Activated naive CD4-positive, alpha-beta T cell (primary cell): Measurements from ENCODE around the gene MOB3C.
A peak's percentile ranks its signal among the peaks of the same experiment; 100 is the strongest.

Experiments used
- DNase-seq, 4 experiments: peaks; one replicate each; lab custom pipeline; 2025; lab: John Stamatoyannopoulos, UW

MOB3C gene

DNA sequence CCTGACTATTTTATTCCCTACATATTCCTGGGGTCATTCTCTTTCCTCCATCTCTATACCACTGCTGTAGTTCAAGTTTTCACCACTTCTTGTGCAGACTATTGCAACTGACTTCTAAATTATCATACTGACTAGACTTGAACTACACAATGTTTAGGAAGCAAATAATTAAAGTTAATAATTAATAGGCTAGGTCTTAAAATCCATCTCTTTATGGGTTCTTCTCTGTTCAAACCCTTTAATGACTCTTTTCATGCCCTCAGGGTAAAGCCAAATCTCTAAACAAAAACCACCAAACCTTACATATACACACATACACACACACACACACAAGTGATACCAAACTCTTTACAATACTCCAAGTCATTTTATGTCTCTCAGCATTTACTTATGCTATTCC is 22.3 kb upstream of the MOB3C start:
- no peak for DNase-seq

DNA sequence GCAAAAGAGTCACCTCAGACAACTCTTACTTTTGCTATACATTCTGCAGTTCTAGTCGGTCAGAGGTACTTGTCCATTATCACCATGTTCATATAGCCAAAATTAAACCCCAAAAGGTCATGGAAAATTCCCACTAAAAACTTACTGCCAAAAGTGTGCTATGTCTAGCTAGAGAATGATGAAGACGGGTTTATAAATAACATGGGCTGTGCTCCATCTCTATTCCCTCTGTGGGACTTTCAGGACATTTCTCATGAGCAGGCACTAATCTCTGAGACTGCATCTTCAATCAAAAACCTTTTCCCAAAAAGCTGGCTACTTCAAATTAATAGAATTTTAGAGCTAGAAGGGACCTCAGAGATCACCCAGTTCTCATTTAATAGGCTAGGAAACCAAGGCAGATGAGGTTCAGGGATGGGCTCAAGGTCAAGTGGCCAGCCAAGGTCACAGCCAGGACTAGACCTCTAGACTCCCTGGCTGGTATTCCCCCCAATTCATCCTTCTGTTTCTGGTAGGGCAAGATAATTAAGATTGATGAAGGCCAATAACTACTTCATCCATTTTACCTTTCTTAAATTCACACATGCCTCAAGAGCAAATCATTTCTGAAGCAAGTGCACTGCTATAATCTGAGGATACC is 21.0 kb upstream of the MOB3C start:
- no peak for DNase-seq

DNA sequence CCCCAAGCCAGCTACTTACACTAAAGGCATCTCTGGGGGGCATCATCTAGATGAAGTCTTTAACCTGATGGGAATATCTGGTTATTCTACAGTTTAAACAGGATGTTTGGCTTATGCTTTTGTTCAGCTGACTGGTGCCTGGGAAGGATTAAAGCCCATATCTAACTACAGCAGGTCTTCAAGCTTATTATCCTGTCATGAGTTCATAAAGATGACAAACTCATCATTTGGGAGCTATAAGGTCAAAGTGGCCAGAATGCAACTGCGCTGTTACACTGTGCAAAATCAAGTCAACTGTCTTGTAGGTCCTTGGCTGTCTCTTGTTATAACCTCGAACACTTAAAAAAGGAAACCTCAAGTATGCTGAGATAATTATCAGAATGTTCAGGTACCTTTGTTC is 18.6 kb upstream of the MOB3C start:
- DNase-seq: no peak

DNA sequence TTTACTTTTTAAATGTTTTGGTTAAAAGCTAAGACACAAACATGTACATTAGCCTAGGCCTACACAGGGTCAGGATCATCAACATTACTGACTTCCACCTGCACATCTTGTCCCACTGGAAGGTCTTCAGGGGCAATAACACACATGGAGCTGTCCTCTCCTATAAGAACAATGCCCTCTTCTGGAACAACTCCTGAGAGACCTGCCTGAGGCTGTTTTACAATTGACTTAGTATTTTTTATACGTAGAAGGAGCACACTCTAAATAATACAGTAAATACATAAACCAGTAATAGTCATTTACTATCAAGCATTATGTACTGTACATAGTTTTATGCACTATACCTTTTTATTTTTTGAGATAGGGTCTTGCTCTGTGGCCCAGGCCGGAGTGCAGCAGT is 14.1 kb upstream of the MOB3C start:
- DNase-seq: no peak

DNA sequence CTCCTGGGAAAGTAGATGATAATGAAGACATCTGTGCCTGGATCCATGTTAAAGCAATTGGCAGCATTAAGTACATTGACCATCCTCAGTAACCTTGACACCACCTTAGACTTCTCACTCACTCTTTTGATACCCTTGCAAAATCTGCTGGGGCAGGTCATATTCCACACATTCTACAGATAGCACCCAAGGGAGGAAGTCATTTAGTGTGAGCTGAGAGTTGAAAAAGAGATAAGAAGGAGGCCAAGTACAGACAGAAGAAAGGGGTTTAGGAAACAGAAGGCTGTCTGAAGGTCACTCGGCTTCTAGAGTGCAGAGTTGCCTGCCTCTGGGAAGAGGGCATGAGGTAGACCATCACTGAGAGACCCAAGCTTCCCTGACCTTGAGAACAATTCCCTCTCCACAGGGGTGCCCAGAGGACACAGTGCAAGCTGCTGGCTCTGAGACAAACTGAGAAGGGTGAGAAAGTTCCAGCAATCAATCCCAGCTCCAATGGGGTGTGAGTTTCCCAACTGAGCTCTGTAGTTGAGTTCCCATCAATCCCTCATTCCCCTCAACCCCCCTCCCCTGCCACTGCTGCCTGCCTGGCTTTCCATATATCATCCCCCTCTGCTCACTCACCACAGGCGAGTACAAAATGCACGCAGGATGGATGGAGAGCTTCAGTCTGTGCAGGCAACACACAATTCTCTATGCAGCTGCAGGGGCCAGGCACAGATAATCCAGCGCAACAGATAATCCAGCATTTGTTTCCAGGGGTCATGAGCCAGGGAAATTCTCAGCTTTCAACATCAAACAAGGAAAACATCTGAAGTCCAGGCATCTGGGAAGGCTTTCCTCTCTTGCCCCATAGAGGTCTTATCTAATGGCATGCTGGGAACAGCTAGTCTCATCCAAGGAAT is 7.4 kb upstream of the MOB3C start:
- DNase-seq: no peak

DNA sequence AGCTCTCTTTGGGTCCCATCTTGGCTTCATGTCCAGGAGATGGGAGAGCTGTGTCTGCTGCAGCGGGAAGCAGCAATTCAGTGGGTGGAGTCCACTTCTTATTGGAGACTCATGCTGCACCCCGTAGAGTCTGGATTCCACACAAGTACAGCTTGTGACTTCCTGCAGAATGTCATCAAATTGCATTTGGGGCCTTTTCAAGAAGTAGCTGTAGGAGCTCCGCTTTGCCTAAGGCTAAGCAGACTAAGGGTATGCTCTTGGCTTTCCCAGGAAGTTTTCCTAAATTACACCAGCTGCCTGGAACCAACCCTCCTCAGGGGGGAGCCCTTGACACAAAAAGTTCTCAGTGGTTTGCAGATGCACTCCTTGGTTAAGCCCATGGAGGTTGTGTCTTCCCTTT is 5.7 kb upstream of the MOB3C start:
- DNase-seq: no peak

DNA sequence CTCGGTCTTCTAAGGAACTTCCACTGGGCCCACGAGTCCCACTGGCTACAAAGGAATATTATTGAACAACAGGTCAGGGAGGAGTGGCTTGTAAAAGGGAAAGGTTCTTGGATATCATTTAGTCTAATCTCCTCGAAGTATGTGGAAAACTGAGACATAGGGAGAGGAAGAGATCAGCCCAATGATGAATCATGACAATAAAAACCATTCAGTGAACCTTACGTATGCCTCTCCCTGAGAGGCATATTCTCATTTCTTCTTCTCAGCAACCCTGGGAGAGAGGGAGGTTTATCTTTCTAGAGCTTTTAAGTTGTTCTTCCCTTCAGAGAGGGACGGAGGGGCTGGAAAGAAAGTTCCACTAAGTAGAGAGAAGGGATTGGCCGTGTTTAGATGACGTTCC is 5.3 kb upstream of the MOB3C start:
- DNase-seq: no peak

DNA sequence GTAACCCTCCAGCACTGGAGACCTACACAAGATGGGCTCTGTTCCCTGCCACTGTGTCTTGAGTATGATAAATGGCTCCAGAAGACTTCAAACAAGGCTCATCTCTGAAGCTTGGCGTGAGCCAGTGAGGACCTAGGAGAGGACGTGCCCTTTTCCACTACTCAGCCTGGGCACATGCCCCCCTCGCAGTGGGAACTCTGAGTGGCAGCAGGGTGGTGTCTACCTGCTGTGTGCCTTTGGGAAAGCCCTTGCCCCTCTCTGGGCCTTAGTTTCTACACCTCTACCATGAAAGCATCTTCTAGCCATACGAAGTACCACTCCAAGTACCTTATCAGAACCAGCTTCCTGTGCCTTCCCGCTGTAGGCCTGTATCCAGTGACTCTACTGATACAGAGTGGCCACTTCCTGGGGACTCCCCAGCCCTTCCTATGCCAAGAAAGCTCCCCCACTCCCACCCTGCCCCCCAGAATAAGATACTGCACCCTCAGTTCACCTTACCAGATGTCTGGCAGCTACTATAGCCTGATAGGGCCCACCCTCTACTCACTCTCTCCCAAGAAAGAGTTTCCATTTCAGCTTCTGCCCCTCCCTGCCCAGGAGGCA is 3.1 kb upstream of the MOB3C start:
- no peak for DNase-seq

DNA sequence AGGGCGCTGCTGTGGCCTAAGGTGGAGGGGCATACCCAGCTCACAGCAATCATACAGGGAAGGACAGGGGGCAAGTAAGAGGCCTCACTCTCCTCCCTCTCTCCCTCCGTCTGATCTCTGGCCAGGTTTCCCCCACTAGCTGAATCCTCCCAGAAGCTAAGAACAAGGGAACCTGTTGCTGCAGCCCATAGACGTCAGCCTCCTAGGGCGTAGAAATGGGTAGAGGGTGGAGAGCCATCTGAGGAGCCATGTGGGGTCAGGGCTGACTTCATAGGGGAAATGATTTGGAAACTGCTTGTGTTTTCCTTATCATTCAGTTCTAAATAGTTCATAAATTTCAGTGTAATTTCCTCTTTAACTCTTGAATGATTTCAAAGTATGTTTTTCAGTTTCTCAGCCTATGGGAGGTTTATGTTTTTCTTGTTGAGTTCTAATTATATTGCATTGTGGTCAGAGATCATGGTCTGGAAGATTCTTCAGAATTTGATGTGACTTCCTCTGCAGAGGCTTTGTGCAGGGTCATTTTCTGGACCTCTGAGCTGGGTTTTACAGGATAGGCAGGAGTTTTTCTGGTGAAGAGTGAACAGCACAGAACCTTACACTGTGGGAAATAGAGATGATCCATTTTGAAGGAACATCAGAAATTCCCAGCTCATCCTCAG is 2.3 kb upstream of the MOB3C start:
- DNase-seq: no peak

DNA sequence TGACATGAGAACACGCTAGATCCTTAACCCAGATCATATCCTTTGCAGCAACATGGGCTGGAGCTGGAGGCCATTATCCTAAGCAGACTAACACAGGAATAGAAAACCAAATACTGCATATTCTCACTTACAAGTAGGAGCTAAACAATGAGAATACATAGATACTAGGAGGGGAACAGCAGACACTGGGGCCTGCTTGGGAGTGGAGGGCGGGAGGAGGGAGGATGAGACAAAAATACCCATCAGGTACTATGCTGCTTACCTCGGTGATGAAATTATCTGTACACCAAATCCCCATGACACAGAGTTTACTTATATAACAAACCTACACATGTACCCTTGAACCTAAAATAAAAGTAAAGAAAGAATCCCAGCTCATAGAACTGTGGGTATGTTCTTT is 1.2 kb upstream of the MOB3C start:
- no peak for DNase-seq

DNA sequence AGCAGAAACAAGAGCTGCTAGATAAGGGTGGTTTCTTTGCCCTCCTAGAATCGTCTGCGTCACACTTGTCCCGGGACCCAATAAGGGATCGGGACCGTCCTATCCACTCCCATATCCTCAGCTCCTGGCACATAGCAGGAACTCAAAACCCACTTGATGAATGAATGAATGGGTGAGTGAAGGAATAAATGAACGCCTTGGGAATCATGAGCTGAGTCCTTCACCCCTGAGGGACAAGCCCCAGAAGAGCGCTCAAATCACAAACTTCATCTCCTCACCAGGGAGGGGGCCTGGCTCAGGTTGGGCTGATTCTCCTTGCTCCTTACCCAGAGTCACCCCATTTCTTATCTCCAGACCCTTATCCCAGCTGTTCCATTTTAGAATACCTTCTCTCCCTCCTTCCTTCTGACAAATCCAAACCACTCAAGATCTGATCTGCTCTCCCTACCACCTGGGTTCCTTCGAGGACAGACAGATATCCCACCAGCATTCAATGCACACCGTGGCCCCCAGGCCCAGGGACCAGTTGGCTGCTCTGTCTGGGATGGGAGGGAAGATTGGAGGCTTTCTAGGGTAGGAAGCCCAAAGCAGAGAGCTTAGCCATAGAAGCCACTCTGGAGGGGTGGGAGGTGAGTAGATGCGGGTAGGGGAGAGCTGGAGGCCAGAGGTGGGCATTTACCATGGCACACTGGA is 643 bp upstream of the MOB3C start:
- no peak for DNase-seq

DNA sequence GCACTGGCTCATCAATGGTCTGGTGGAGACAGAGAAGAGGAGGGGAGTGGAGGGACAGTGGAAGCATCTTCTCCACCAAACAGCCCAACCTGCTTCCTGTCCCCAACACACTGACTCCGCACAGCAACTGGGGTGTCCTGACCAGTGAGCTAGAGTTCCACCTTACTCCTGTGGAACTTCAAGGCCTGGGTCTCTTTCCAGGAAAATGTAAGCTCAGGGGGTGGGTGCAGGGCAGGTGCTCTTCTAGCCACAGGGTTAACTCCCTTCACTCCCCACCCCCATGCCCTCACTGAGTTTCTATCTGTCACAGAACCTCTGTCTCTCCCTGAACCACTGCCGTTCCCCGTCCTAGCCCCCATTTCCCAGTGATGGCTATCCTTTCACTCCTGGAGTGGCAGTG is 876 bp downstream of the MOB3C start:
- DNase-seq: no peak

DNA sequence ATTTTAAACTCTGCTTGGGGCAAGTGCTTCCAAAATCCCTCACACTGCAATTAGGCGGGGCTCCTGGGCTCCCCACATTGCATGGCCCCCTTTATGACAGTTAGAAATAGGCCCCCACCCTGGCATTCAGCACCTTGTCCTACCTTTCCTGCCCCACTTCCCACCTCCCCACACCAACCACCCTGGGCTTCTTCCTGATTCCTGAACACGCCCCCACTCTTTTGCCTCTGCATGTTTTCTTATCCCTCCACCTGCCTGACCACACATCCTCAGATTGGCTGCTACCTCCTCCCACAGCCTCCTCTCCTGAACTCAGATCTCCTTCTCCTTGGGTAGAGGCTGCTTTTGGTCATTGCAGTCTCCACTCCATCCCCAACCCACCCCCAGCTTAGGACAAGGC is 1.5 kb downstream of the MOB3C start:
- DNase-seq: no peak

DNA sequence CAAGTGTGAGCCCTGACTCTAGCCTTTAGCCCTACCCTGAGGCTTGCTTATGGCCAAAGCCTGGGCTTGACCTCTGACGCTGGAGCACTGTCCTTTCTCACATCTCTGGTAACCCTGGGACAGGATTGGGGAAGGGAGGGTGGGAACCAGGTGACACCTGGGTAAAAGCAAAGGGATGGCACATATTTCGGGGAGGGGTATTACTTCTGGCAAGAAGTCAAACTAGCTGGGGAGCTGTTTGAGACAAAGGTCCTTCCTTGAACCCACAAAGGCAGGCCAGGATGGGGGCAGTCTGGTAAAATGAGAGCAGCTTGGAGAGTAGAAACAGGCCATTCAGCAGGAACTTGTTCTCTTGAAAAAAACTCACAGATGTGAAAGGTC is 2.0 kb downstream of the MOB3C start:
- no peak for DNase-seq

DNA sequence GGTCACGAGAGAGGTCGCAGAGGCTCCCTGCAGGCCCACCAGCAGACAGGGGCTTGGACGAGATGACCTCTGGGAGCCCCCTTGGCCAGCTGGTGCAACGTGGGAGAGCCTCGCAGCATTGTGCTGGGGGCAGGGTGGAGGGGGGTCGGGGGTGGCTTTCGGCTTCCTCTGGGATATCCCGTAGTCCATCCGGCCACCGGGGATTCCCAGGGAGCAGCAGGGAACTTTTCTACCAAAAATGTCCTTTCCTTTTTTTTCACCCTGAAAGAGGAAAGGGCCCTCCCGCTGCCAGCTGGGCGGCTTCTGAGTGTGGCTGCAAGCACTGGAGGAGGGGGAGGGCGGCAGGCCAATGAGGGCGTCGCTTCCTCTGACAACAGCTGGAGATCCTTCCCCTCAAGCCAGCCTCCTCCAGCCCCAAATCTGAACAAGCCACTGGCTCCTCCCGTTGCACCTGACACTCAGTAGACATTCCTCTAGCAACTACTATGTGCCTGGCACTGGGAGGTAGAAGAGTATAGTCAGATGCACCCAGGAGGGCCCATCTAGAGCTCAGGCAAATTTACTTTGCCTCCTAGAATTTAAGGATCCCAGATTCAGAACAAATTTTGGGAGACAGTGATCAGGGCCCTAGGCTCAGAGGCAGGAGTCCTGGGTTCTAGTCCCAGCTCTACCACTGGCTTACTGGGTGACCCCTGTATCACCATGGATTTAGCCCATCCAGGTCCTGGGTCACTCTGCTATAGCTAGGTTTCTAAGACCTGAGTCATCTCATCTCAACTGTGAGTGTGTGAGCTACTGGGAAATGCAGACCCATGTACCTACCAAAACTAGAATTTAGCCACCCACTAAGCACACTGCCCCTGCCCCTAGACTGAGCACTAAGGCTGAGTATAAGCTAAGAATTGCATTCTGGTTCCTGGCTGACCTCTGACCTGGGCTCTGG is 2.7 kb downstream of the MOB3C start:
- peak in 2 of 4 experiments; percentile 5 to 20 for DNase-seq

DNA sequence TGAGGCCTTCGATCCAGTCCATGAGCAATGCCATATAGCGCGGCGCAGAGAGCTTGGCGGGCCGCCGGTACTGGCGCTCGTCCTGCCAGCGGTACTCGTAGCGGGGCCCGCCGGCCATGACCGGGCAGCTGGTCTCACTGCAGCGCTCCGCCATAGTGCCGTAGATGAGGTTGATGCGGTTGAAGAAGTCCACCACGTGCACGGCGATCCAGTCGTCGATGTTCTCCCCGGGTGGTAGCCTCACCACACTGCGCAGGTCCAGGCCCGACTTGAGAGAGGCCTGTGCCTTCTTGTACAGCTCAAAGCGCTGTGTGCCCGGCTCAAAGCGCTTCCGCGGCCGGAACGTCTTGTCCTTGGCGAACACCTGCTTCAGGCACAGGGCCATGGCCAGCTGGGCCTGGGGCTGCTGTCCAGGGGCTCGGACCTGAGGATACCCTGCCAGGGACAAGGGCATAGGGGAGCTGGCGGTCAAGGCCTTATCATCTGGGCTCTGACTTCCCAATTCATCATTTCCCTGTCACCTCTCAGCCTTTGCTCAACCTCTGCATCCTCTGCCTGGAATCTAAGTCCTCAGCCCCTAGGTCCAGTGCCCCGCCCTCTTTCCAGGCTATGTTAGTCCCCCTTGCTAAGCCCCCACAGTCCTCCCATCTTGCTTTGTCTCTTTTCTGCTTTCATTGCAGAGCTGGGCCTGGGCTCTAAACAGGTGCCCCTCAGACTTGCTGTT is 3.5 kb downstream of the MOB3C start:
- DNase-seq: no peak

DNA sequence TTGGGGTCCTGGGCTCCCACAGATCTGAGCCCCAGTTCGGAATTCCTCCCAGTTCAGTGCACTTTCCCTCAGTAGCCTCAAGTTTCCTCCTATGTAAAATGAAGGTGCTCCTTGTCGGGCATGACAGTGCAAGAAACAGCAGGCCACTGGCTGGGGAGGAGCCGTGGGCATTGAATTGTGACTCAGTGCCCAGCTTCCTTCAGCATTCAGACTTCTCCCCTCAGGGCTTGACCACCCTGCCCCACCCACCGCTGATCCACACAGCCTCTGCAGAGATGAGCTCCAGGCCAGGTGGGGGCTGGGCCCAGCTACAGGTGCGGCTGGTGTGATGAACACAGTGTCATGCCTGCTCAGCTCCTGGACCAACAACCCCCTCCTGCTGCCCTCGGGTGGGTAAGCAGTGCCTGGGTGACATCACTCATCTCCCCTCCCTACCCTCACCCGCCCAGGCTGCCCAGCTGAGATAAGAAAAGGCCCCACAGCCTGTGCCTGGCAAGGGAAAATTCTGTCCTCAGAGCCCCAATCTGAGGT is 4.9 kb downstream of the MOB3C start:
- no peak for DNase-seq

DNA sequence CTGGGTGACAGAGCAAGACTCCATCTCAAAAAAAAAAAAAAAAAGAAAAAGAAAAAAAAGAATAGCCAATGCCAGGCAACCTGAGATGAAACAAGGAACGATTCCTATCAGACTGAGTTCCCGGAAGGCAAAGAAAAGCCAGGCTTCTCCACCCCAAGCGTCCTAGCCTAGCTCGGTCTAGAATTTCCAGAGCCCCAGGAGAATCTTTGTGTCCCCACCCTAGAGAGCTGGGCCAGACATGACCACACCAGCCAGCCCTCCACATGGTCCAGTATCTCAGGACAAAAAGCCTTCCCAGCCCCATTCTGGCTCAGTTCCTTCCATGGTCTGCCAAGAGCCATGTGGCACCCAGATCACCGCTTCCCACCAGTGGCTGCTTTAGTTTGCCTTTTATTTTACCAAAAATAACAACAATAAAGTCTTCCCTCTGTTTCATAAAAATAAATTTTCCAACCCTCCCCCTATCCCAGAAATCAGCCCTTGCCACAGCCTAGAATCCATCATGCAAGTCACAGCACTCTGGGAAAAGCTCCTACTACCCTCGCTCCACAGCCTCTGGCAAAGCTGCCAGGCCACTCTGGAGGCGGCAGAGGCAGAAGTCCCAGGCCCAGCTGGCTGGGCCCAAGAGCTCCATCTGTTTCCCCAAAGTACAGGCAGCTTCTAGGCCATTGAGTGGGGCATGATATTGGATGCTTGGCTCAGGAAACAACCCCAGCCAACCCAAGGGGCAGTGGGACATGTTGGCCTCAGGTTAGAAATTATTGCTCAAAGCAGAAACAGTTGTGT is 9.1 kb downstream of the MOB3C start:
- DNase-seq: no peak

DNA sequence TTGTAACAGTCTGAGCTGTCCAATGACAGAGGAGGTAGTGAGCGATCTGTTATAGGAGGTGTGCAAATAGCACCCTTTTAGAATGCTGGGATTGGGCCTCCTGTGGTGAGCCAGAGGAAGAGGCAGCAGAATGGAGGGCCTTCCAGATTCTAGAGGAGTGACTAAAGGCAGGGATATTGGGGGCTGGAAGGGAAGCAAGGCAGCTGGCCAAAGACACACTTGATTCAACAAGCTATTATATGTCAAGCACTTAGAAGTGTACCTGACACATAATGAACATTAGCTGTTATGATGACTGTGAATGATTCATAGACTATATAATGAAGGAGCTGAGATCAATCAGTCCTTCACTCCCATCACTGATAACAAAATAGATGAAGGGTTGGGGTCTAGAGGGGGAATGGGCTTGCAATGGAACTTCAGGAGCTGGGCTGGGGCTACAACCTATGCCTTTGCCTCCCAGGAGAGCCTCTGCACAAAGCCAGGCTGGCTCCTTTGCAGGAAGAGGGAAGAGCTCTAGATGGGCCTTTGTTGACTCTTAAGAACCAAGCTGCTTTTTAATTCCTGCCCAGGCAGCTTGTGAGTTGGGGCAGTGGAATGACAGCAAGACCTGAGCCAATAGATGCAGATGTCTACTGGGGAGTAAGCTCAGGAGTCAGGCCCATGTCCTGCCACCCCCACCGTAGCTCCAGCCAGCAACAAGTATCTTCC is 10.2 kb downstream of the MOB3C start:
- no peak for DNase-seq
